Endothelial cell of umbilical vein (primary cell): ENCODE data around the gene HSH2D. TPM values are rescaled to one million over a fixed set of nuclear protein-coding genes. Genes with fewer than 3 reads are reported as not detected.

ENCODE experiments used
- Bru-seq: library from RNA; stranded (reverse); fragments of 400-500 nt; gene quantifications from one replicate; lab custom pipeline; 2021; lab: Mats Ljungman, UMichigan
- BruChase-seq, 2 experiments: library from RNA; stranded (reverse); fragments of 400-500 nt; gene quantifications; one replicate each; lab custom pipeline; 2021; lab: Mats Ljungman, UMichigan
- BruUV-seq: library from RNA; stranded (reverse); fragments of 400-500 nt; replicated peaks from 2 replicates; lab custom pipeline; 2021; lab: Mats Ljungman, UMichigan
- CTCF ChIA-PET: fragments of 300-600, 350-600 bp; sonication (Branson Sonifier 250); formaldehyde crosslinking; loops from one replicate; lab custom pipeline; 2021; ENCODE audit warnings: antibody characterized with exemption, inconsistent platforms; lab: Charles Lee
- POLR2A ChIA-PET: fragments of 300-600, 350-600 bp; sonication (Branson Sonifier 250); formaldehyde crosslinking; loops from one replicate; lab custom pipeline; 2021; ENCODE audit warnings: antibody characterized with exemption, inconsistent platforms; lab: Charles Lee
- DNase-seq: peaks from one replicate; pipeline ENCODE4 v3.0.0-alpha.2; 2011; ENCODE audit warnings: low read depth, low spot score
- FAIRE-seq: peaks from 2 replicates; lab custom pipeline; 2011; peaks lifted over from hg19 to GRCh38; lab: Jason Lieb, UNC
- H2AFZ ChIP-seq: 2 replicates; pipeline ENCODE4 v1.6.0; 2012; ENCODE audit warnings: low read depth, low read length, control low read depth, inconsistent platforms
- H3K27ac ChIP-seq: 2 replicates; pipeline ENCODE4 v1.5.1; 2011; ENCODE audit warnings: low read depth, mild to moderate bottlenecking, control low read depth, low read length, moderate library complexity; ENCODE audit not compliant: insufficient read depth
- H3K27me3 ChIP-seq, 2 experiments: 2 replicates each; pipeline versions ENCODE4 v1.6.0 to v1.6.1; 2011; ENCODE audit warnings: low read length in 2 of 2, mixed read lengths in 1 of 2; ENCODE audit not compliant: control insufficient read depth in 2 of 2, insufficient read depth in 2 of 2
- H3K36me3 ChIP-seq, 2 experiments: 2 replicates in 1 of 2; 3 replicates in 1 of 2; pipeline ENCODE4 v1.5.1; 2011; ENCODE audit warnings: low read length in 2 of 2, mild to moderate bottlenecking in 1 of 2, moderate library complexity in 1 of 2; ENCODE audit not compliant: control insufficient read depth in 2 of 2, insufficient read depth in 2 of 2; ENCODE audit errors: extremely low read depth in 1 of 2
- H3K4me1 ChIP-seq: 3 replicates; pipeline ENCODE4 v1.5.1; 2011; ENCODE audit warnings: mild to moderate bottlenecking, low read length; ENCODE audit not compliant: control insufficient read depth, insufficient read depth; ENCODE audit errors: extremely low read depth
- H3K4me2 ChIP-seq: 2 replicates; pipeline ENCODE4 v1.6.1; 2011; ENCODE audit warnings: low read length, control low read depth, mixed read lengths; ENCODE audit not compliant: insufficient read depth
- H3K4me3 ChIP-seq, 3 experiments: fragments of 200-600 bp in 1 of 3; sonication (generic), shearing (Covaris generic) in 1 of 3; replicated peaks in 1 of 3; 2 replicates each; pipeline ENCODE4 v1.5.1; 2011 to 2016; ENCODE audit warnings: control low read depth in 3 of 3, low read length in 3 of 3, mild to moderate bottlenecking in 2 of 3, inconsistent platforms in 1 of 3, low read depth in 1 of 3, moderate library complexity in 1 of 3; ENCODE audit not compliant: insufficient read depth in 1 of 3
- H3K79me2 ChIP-seq: 2 replicates; pipeline ENCODE4 v1.6.0; 2012; ENCODE audit warnings: low read length, inconsistent platforms; ENCODE audit not compliant: control insufficient read depth, insufficient read depth
- H3K9ac ChIP-seq: replicated peaks from 2 replicates; pipeline ENCODE3; 2011; ENCODE audit warnings: low read length, control low read depth; ENCODE audit not compliant: insufficient read depth; ENCODE audit errors: extremely low read depth
- H3K9me1 ChIP-seq: replicated peaks from 3 replicates; pipeline ENCODE4 v1.6.0; 2011; ENCODE audit warnings: mild to moderate bottlenecking, low read length; ENCODE audit not compliant: control insufficient read depth, insufficient read depth; ENCODE audit errors: extremely low read depth
- H3K9me3 ChIP-seq: replicated peaks from 2 replicates; pipeline ENCODE4 v1.5.1; 2012; ENCODE audit warnings: low read length, inconsistent platforms; ENCODE audit not compliant: control insufficient read depth, insufficient read depth
- H4K20me1 ChIP-seq: replicated peaks from 2 replicates; pipeline ENCODE3; 2011; ENCODE audit warnings: mild to moderate bottlenecking, low read length; ENCODE audit not compliant: control insufficient read depth, insufficient read depth; ENCODE audit errors: extremely low read depth
- EZH2 ChIP-seq: IDR thresholded peaks from 2 replicates; pipeline ENCODE4 v1.6.1; 2012; ENCODE audit warnings: borderline replicate concordance, low read depth, mild to moderate bottlenecking, moderate library complexity, low read length, inconsistent platforms; ENCODE audit not compliant: severe bottlenecking
- JUN ChIP-seq: IDR thresholded peaks from 2 replicates; pipeline ENCODE4 v1.6.1; 2011; ENCODE audit warnings: borderline replicate concordance, low read depth; ENCODE audit not compliant: insufficient read length, insufficient read depth
- MYC ChIP-seq: IDR thresholded peaks from one replicate; pipeline ENCODE4 v1.6.1; 2011; ENCODE audit warnings: mild to moderate bottlenecking, low read depth, low read length
- dilution Hi-C: fragments of 300-500 bp; cut with MboI; formaldehyde crosslinking; loops from one replicate; pipeline ENCODE4 v1.15.0; 2019; ENCODE audit warnings: low sequenced_read_pairs; ENCODE audit not compliant: extremely low pct_ligation_motif_present
- intact Hi-C: fragments of 100-400 bp; cut with micrococcal nuclease; formaldehyde crosslinking; loops from one replicate; pipeline ENCODE4 v1.10.0; 2022
- long read RNA-seq: library from polyadenylated mRNA; stranded (forward); transcript quantifications from one replicate; pipeline ENCODE4 v2.0.0, GENCODE V29; 2021
- polyA minus RNA-seq, 3 experiments: library from RNA; depleted of rRNA, polyadenylated mRNA; stranded (reverse); fragments of >200 nt; gene quantifications; 1 replicate in 1 of 3; 2 replicates in 2 of 3; pipeline ENCODE4 v1.2.3, GENCODE V29; 2011
- polyA plus RNA-seq, 4 experiments: library from polyadenylated mRNA; depleted of rRNA in 3 of 4; stranded (reverse) in 3 of 4; unstranded in 1 of 4; fragments of >200 nt; gene quantifications; 2 replicates each; pipeline versions ENCODE4 v1.2.1 to v1.2.3, GENCODE V29; 2011 to 2012; ENCODE audit warnings: missing spikeins in 1 of 4
- total RNA-seq: library from RNA; stranded (reverse); gene quantifications from 2 replicates; pipeline ENCODE4 v1.2.3, GENCODE V29; 2021
- TF ChIP-seq, protein P1 (sequence below), 2 donors: IDR thresholded peaks; 1 replicate in 1 of 2; 2 replicates in 1 of 2; pipeline ENCODE4 v1.5.1; 2011; ENCODE audit warnings: low read length in 2 of 2, mild to moderate bottlenecking in 2 of 2, moderate library complexity in 2 of 2, control low read depth in 1 of 2, inconsistent platforms in 1 of 2, low read depth in 1 of 2; ENCODE audit not compliant: insufficient read depth in 1 of 2; ENCODE audit errors: extremely low read depth in 1 of 2
- TF ChIP-seq, protein P2 (sequence below): IDR thresholded peaks from 2 replicates; pipeline ENCODE4 v1.6.1; 2011; ENCODE audit not compliant: insufficient read depth, insufficient read length

The HSH2D gene
- total RNA-seq: not detected in 2 replicates
- not detected in 2 replicates for polyA plus RNA-seq
- not detected in 2 replicates for polyA plus RNA-seq (2011; cell fraction: cytosol; rRNA removed)
- polyA plus RNA-seq (2011; cell fraction: nucleus; rRNA removed): 0.20 TPM in 1 of 2 replicates, not detected in the other
- polyA plus RNA-seq (2012): not detected in 2 replicates
- not detected in 2 replicates for polyA minus RNA-seq
- 1.8 TPM for polyA minus RNA-seq (2011; cell fraction: cytosol; rRNA and poly(A)+ RNA removed)
- polyA minus RNA-seq (2011; cell fraction: nucleus; rRNA and poly(A)+ RNA removed): not detected in 2 replicates
- percentile 19 among the genes with signal in this experiment for Bru-seq, nascent RNA
- percentile 28 among the genes with signal in this experiment for BruChase-seq, experiment 1, labeled RNA remaining after a 6-hour chase
- BruChase-seq, experiment 2, labeled RNA remaining after a 2-hour chase: percentile 26 among the genes with signal in this experiment
- long read RNA-seq: 0 reads

DNA sequence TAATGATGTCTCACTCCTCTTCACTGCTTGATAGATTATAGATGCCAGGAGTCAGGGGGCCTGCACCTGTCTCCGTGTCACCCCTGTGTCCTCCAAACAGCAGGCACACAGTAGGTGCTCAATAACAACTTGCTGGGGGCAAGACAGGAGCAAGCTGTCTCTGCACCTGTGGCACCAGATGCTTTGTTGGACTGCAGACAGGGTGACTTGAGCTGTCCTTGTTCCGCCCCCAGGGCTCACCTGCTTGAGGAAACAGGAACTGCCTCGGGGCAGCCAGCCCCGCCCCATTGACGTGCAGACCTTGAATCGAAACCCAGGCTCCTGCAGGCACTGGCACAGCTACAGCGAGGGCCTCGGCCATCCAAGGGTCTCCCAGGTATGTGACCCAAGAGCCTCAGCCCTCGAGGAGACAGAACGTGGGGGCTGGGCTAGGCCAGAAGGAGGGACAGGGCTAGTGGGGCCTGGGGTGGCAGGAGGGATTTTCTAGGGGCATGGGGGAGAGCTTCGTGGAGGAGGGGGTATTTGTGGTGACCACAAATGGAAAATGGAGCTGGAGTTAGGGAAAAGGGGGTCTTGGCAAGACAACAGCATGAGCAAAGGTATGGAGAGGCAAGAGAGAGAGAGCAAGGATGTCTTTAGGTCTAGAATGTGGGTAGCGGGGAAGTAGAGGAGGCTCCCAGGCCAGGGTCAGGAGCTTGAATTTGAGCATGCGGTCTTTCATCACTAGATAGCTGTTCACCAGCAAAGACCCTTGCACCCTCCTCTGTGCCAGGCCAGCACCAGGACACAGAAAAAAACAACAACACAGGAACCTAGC is at the start of gene HSH2D:
HSH2D (plus strand) TSS at position 287 of the 817 bp plus-strand sequence. CDS start 5,066 bp downstream, outside the sequence.
- no peak for TF ChIP-seq JUN
- TF ChIP-seq, protein P1, sequence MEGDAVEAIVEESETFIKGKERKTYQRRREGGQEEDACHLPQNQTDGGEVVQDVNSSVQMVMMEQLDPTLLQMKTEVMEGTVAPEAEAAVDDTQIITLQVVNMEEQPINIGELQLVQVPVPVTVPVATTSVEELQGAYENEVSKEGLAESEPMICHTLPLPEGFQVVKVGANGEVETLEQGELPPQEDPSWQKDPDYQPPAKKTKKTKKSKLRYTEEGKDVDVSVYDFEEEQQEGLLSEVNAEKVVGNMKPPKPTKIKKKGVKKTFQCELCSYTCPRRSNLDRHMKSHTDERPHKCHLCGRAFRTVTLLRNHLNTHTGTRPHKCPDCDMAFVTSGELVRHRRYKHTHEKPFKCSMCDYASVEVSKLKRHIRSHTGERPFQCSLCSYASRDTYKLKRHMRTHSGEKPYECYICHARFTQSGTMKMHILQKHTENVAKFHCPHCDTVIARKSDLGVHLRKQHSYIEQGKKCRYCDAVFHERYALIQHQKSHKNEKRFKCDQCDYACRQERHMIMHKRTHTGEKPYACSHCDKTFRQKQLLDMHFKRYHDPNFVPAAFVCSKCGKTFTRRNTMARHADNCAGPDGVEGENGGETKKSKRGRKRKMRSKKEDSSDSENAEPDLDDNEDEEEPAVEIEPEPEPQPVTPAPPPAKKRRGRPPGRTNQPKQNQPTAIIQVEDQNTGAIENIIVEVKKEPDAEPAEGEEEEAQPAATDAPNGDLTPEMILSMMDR (IDR thresholded peaks at IDR 0.05; ENCODE audit: extremely low read depth in 1 of 2, insufficient read depth in 1 of 2, low read depth in 1 of 2, low read length in 2 of 2): no peak
- TF ChIP-seq MYC: no peak
- TF ChIP-seq, protein P2, sequence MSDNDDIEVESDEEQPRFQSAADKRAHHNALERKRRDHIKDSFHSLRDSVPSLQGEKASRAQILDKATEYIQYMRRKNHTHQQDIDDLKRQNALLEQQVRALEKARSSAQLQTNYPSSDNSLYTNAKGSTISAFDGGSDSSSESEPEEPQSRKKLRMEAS: no peak
- no peak for TF ChIP-seq EZH2
- Histone ChIP-seq H3K4me2 (no peak within 1 kb of the TSS), H3K9ac (no peak within 1 kb of the TSS), H3K79me2 (no peaks in the 10 kb centered on the region), H3K27ac (no peak within 1 kb of the TSS), H4K20me1 (no peaks in the 10 kb centered on the region), H3K4me3 (no peak within 1 kb of the TSS), H3K27me3 (peaks cover 0 to 2% of the 10 kb centered on the region in 2 experiments), H3K9me1 (no peaks in the 10 kb centered on the region), H2AFZ (no peak within 1 kb of the TSS), H3K4me1 (no peaks in the 10 kb centered on the region), H3K36me3 (no peaks in the 10 kb centered on the region), H3K9me3 (no peaks in the 10 kb centered on the region)
- dilution Hi-C loops (no loop called here), intact Hi-C loops (no loop called here)
- DNase-seq (no peak), FAIRE-seq (no peak)
- ChIA-PET POLR2A (no interaction called here), CTCF (interaction anchor here (1.0 kb wide), 1 partner anchor 10 kb away, joined by 3 read pairs; no protein-coding TSS in a partner anchor)
- BruUV-seq: no TSS peak
